ENCODE results near the gene MED23.

MED23 gene

DNA sequence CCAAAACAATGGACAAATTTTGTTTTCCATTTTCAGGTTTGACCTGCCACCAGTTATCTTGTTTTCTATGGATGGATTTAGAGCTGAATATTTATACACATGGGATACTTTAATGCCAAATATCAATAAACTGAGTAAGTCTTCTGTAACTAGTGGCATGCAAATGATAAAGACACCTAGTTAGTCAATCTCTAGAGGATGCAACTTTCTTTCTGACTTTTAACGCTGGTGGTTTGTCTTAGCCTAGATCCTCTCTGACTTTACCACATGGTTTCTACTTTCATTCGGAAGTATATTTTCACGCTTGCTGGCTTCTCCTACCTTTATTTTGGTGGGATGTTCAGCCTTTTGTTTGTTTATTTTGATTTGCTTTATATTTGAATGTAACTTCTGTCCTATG lies 30.2 kb upstream of the MED23 start:
- Histone ChIP-seq H3K27ac (no peak overlapping the region), H3K4me3 (no peak overlapping the region)
- no peak for DNase-seq (ENCODE audit: low spot score)
- TF ChIP-seq, protein P1, sequence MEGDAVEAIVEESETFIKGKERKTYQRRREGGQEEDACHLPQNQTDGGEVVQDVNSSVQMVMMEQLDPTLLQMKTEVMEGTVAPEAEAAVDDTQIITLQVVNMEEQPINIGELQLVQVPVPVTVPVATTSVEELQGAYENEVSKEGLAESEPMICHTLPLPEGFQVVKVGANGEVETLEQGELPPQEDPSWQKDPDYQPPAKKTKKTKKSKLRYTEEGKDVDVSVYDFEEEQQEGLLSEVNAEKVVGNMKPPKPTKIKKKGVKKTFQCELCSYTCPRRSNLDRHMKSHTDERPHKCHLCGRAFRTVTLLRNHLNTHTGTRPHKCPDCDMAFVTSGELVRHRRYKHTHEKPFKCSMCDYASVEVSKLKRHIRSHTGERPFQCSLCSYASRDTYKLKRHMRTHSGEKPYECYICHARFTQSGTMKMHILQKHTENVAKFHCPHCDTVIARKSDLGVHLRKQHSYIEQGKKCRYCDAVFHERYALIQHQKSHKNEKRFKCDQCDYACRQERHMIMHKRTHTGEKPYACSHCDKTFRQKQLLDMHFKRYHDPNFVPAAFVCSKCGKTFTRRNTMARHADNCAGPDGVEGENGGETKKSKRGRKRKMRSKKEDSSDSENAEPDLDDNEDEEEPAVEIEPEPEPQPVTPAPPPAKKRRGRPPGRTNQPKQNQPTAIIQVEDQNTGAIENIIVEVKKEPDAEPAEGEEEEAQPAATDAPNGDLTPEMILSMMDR (IDR thresholded peaks at IDR 0.05) = no peak

DNA sequence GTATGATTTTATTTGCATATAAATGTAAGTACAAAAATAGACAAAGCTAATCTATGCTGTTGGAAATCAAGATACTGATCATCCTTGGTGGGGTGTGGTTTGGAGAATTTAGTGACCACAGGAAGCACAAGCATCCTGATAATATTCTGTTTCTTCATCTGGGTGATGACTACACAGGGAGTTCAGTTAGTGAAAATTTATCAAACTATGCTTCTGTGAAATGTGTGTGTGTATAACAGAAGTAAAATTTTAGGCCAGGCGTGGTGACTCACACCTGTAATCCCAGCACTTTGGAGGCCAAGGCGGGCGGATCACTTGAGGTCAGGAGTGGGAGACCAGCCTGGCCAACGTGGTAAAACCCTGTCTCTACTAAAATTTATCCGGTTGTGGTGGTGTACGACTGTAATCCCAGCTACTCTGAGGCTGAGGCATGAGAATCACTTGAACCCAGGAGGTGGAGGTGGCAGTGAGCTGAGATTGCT lies 29.6 kb upstream of the MED23 start:
- no peak overlapping the region for H3K4me3 ChIP-seq
- H3K27ac ChIP-seq = no peak overlapping the region
- DNase-seq (ENCODE audit: low spot score) = no peak
- TF ChIP-seq, protein P1 (IDR thresholded peaks at IDR 0.05) = no peak

DNA sequence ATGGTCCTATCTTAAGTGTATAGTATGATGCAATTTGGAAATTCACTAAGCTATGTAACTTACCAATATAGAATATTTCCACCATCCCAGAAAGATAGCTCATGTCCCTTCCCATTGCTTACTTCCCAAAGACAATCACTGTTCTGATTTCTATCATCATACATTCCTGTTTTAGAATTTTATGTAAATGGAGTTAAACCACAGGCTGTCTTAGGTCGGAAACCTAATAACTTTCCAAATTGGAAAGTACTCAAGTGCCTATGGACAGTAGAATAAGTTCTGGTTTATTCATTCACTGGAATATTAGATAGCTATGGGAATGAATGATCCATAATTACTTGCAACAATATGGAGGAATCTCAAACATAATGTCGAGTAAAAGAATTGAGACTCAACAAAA lies 29.2 kb upstream of the MED23 start:
- Histone ChIP-seq H3K27ac (no peak overlapping the region), H3K4me3 (no peak overlapping the region)
- TF ChIP-seq, protein P1 (IDR thresholded peaks at IDR 0.05) = no peak
- DNase-seq (ENCODE audit: low spot score) = no peak

DNA sequence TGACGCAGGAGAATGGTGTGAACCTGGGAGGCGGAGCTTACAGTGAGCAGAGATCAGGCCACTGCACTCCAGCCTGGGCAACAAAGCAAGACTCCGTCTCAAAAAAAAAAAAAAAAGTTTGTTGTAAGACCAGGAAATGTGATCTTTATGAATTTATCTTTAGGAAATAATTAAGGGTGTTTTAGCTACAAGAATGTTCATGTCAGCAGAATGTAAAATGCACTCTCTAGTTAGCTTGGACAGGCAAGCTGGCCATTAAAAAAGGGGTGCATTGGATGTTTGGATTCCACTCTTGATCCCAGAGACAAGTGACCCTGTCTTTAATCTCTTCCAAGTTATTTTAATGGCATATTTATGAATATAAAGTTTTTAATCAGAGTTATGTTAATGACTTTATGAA lies 28.6 kb upstream of the MED23 start:
- Histone ChIP-seq H3K4me3 (no peak overlapping the region), H3K27ac (no peak overlapping the region)
- no peak for DNase-seq (ENCODE audit: low spot score)
- TF ChIP-seq, protein P1 (IDR thresholded peaks at IDR 0.05) = no peak

DNA sequence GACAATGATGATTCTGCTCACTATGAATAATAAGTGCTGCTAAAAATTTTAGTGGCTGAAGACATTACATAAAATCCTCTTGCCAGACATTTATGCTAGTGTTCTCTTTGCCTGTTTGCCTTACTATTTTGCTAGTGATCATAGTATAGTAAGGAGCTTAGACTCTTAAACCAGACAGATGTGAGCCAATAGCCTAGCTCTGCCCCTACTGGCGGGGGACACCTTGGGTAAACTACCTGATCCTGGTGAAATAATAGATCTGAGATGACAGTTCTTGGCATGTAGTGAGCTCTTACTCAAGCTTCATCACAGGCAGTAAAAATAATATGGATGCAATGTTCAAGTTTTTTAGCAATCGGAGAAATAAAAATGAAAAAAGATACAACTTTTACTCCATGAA lies 27.9 kb upstream of the MED23 start:
- H3K27ac ChIP-seq = no peak overlapping the region
- DNase-seq (ENCODE audit: low spot score) = no peak
- TF ChIP-seq, protein P1 (IDR thresholded peaks at IDR 0.05) = no peak
- H3K4me3 ChIP-seq = no peak overlapping the region

DNA sequence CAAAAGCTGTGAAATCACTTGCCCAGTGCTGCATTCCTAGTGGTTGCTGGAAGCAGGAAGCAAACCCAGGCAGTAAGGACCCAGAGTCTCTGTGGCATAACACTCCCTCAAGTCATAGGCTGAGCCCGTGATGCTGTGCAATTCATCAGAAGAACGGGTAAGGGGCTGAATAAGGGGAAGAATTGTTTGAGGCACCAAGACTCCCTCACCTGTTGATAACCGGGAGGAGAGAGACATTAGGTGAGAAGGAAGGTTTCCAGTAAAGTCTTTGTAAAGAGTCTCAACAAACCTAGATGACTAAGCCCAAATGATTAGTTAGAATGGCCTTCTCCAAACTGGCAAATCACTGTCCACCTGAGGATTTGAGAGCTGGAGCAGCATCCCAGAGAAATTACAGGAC lies 27.3 kb upstream of the MED23 start:
- TF ChIP-seq, protein P1 (IDR thresholded peaks at IDR 0.05) = no peak
- no peak for DNase-seq (ENCODE audit: low spot score)
- Histone ChIP-seq H3K4me3 (no peak overlapping the region), H3K27ac (no peak overlapping the region)

DNA sequence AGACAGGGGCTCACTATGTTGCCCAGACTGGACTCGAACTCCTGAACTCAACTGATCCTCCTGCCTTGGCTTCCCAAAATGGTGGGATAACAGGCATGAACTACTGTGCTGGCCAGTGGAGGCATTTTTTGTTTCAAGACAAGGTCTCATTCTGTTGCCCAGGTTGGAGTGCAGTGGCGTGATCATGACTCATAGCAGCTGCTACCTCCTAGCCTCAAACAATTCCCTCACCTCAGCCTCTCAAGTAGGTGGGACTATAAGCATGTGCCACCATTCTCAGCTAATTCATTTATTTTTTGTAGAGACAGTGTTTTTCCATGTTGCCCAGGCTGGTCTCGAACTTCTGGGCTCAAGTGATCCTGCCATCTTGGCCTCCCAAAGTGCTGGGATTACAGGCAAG lies 26.3 kb upstream of the MED23 start:
- Histone ChIP-seq H3K27ac (no peak overlapping the region), H3K4me3 (no peak overlapping the region)
- TF ChIP-seq, protein P1 (IDR thresholded peaks at IDR 0.05) = no peak
- no peak for DNase-seq (ENCODE audit: low spot score)
